GM21390 (cell line): ENCODE results near the gene PLLP.

Experiments
- ATAC-seq: cut with Tn5 transposase; IDR thresholded peaks from one replicate; pipeline ENCODE4 v1.9.1; 2021; ENCODE audit not compliant: unreplicated experiment

The PLLP gene

GRCh38 chr16:57303021-57303909 is 18.8 kb upstream of the PLLP start:
- ATAC-seq = no peak

GRCh38 chr16:57301126-57301817 is 16.8 kb upstream of the PLLP start:
- no peak for ATAC-seq

GRCh38 chr16:57300387-57301125 is 16.1 kb upstream of the PLLP start:
- peak; percentile 81 for ATAC-seq

GRCh38 chr16:57299719-57300386 is 15.4 kb upstream of the PLLP start:
- peak; percentile 50 for ATAC-seq

- ATAC-seq = peak; percentile 24
Observed at GRCh38 chr16:57299009-57299718, 14.7 kb upstream of the PLLP start.

- no peak for ATAC-seq
Observed at GRCh38 chr16:57297856-57298255, 13.4 kb upstream of the PLLP start.

- ATAC-seq = no peak
Observed at GRCh38 chr16:57289391-57290257, 5.2 kb upstream of the PLLP start.

- ATAC-seq = no peak
Observed at GRCh38 chr16:57285379-57285778, 907 bp upstream of the PLLP start.

- ATAC-seq = no peak
Observed at GRCh38 chr16:57284952-57285363, 486 bp upstream of the PLLP start.

GRCh38 chr16:57283959-57284208 is 588 bp downstream of the PLLP start:
- ATAC-seq = no peak

- ATAC-seq = no peak
Observed at GRCh38 chr16:57283214-57283958, 1.1 kb downstream of the PLLP start.

- ATAC-seq = no peak
Observed at GRCh38 chr16:57282510-57283213, 1.8 kb downstream of the PLLP start.

GRCh38 chr16:57281791-57282190 is 2.7 kb downstream of the PLLP start:
- ATAC-seq = no peak

- ATAC-seq = no peak
Observed at GRCh38 chr16:57279780-57280638, 4.5 kb downstream of the PLLP start.

GRCh38 chr16:57278494-57278893 is 6.0 kb downstream of the PLLP start:
- no peak for ATAC-seq

GRCh38 chr16:57277586-57277985 is 6.9 kb downstream of the PLLP start:
- ATAC-seq = no peak

- no peak for ATAC-seq
Observed at GRCh38 chr16:57276596-57276995, 7.9 kb downstream of the PLLP start.
